ENCODE measurements around the gene HSFY1.
"Not testable (repeated sequence)": the region's sequence is repeated elsewhere in the genome, so short reads cannot be mapped to it uniquely, and the experiment has no call there.

The HSFY1 gene, protein sequence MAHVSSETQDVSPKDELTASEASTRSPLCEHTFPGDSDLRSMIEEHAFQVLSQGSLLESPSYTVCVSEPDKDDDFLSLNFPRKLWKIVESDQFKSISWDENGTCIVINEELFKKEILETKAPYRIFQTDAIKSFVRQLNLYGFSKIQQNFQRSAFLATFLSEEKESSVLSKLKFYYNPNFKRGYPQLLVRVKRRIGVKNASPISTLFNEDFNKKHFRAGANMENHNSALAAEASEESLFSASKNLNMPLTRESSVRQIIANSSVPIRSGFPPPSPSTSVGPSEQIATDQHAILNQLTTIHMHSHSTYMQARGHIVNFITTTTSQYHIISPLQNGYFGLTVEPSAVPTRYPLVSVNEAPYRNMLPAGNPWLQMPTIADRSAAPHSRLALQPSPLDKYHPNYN

DNA sequence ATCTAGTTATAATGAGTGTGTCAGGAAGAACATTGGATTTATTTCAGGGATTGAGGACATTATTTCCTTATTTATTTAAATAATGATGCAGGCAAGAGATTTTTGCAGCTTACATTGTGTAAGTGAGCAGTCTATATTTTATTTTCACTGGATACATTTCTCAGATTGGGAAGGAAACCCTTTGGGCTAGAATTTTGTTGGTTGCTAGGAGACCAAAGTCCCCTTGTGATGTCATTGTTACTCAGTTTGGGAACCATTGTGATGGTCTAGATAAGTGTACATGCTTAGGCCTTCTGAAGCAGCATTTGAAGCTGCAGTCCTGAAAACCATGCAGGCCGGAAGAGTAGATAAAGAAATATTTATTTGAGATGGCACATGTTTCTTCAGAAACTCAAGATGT is at the start of gene HSFY1:
Gene HSFY1 (plus strand): TSS at position 301 of the 400 bp plus-strand sequence. CDS start 68 bp downstream, at position 369.
- DNase-seq (ENCODE audit: low read depth in 2 of 2) = not testable (repeated sequence)

DNA sequence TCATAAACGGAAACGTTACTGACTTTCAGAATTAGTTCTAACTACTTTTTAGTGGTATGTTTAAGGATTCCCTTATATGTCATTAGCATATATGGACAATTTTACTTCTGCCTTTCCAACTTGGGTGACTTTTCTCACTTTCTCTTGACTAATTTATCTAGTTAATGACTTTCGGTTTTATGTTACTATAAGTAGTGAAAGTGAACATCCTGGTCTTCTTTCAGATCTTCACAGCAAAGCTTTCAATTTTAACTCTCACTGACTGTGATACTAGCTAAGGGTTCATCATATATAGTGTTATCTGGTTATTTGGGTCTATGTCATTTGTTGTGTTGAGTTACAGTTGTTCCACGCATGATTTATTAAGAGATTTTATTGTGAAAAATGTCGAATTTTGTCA is 42.3 kb upstream of the HSFY1 start:
- not testable (repeated sequence) for DNase-seq (ENCODE audit: low read depth in 2 of 2)

DNA sequence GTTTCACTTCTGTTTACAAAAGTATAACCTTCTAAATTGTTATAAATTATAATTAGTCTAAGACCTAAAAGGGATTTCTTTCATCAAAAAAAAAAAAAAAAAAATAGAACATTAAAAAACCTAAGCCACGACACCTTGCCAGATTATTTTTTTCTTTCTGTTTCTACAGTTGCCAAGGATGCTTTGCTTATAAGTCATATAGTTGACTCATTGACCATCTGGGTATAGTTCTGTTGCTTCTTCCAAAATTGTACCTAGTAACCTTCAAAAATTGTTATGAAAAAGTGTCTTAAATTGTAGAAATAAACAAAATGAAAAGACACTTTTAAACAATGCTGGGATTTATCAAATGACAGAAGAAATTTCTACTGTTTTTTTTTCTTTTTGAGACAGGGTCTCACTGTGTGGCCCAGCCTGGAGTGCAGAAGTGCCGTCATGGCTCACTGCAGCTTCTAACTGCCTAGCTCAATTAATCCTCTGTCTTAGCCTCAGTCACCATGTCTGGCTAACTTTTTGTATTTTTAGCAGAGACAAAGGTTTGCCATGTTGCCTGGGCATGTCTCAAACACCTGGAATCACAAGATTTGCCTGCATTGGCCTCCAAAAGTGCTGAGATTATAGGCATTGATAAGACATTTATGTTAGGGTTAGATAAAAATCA is 15.4 kb upstream of the HSFY1 start:
- DNase-seq (ENCODE audit: low read depth in 2 of 2) = not testable (repeated sequence)

DNA sequence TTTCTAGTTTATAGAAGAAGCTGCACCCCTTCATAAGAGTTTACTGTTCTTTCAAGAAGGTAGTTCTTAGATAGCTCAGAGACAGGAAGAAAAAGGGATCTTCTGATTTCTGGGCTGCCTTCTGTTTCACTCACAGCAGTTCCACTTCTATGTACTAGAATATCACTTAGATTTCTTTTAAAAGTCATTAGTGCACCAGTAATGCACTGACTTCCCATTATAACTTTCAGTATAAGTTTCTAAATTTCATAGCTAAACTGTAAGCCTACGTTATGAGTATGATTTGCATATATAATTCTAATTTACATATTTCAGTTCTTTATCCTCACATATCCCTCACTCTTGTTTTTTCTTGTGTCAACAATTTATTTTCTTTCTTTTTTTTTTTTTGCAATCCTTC is 7.6 kb upstream of the HSFY1 start:
- DNase-seq (ENCODE audit: low read depth in 2 of 2) = not testable (repeated sequence)

DNA sequence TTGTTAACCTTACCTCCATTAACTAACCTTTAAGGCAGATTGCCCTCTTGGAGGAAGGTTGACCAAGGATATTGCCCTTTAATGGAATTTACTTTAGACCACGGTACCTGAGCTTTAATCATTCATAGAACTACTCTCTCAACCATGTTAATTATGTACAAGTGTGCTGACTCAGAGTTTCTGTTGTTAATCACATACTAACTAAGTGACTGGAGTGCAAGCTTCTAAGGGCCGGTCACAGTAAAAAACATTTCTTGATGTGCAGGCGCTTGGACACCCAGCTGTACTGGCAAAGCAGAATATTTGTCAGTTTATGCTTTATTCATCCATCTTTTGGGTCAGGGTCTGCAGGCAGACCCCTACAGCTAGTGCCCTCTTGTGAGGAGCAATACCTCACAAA is 6.6 kb downstream of the HSFY1 start:
- DNase-seq (ENCODE audit: low read depth in 2 of 2) = not testable (repeated sequence)

DNA sequence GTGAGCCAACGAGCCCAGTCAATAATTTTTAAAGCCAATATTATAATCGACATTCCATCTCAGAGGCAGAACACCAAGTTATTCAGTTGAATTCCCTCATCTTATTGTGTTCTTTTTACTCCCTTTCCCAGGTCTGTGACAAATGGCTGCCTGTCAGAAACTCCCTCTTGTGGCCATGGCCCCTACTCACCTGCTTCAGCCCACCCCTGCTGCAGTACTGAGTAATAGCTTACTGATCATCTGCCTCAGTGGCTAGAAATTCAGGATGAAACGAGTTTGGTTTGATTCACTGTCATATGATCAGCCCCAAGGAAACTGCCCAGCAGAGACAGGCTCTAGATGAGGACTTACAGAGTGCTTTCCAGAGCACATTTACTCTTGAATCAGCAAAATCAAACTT is 19.4 kb downstream of the HSFY1 start:
- not testable (repeated sequence) for DNase-seq (ENCODE audit: low read depth in 2 of 2)

Data from stimulated activated CD4-positive, alpha-beta T cell treated with anti-CD3 and anti-CD28 coated beads, Interleukin-1b, Interleukin-23, amount 100 ng/mL, for 4 hours (primary cell).